GM12878 (cell line): Measurements from ENCODE around the gene ETS1. TPM values are rescaled to one million over a fixed set of nuclear protein-coding genes. Genes with fewer than 3 reads are reported as not detected.

Source experiments
- ATAC-seq: fragments of 200-7000 bp; cut with Tn5 transposase; 3 replicates; pipeline ENCODE4 v1.9.1; 2020; ENCODE audit warnings: mild to moderate bottlenecking, moderate library complexity
- BruUV-seq: library from RNA; stranded (reverse); fragments of 400-500 nt; replicated peaks from 2 replicates; lab custom pipeline; 2021; lab: Mats Ljungman, UMichigan
- CTCF ChIA-PET: fragments of 300-600 bp; sonication (Branson Sonifier 250); formaldehyde crosslinking; extraction: SDS; loops from one replicate; lab custom pipeline; 2021; ENCODE audit warnings: inconsistent platforms; lab: Yijun Ruan, JAX
- POLR2A ChIA-PET: fragments of 350-600 bp; formaldehyde crosslinking; extraction: SDS; loops from one replicate; lab custom pipeline; 2021; ENCODE audit warnings: inconsistent platforms; lab: Charles Lee
- RAD21 ChIA-PET: fragments of 300-600 bp; sonication (Branson Sonifier 250); formaldehyde crosslinking; loops from one replicate; lab custom pipeline; 2023; ENCODE audit warnings: antibody characterized with exemption; ENCODE audit not compliant: unreplicated experiment; lab: Charles Lee
- SMC1A ChIA-PET: fragments of 300-600 bp; sonication (Branson Sonifier 250); formaldehyde crosslinking; loops from one replicate; lab custom pipeline; 2023; ENCODE audit not compliant: unreplicated experiment, uncharacterized antibody; lab: Charles Lee
- DNase-seq: peaks from one replicate; pipeline ENCODE4 v3.0.0-alpha.2; 2011; ENCODE audit warnings: low read depth, low spot score
- FAIRE-seq: peaks from 3 replicates; lab custom pipeline; 2011; peaks lifted over from hg19 to GRCh38; lab: Jason Lieb, UNC
- H2AFZ ChIP-seq: 2 replicates; pipeline ENCODE4 v1.6.0; 2011; ENCODE audit warnings: low read depth, low read length, control low read depth; ENCODE audit not compliant: control insufficient read depth
- H3K27ac ChIP-seq: 2 replicates; pipeline ENCODE4 v1.5.1; 2011; ENCODE audit warnings: control low read depth; ENCODE audit not compliant: control insufficient read depth, insufficient read depth
- H3K27me3 ChIP-seq, 2 experiments: replicated peaks in 1 of 2; 2 replicates each; pipeline versions ENCODE4 v1.6.0 to v1.6.1; 2011; ENCODE audit warnings: low read length in 1 of 2; ENCODE audit not compliant: control insufficient read depth in 2 of 2, insufficient read depth in 2 of 2
- H3K36me3 ChIP-seq, 2 experiments: 2 replicates each; pipeline ENCODE4 v1.5.1; 2011; ENCODE audit warnings: low read length in 1 of 2; ENCODE audit not compliant: control insufficient read depth in 2 of 2, insufficient read depth in 2 of 2
- H3K4me1 ChIP-seq: 2 replicates; pipeline ENCODE4 v1.6.1; 2011; ENCODE audit warnings: mild to moderate bottlenecking, low read length, moderate library complexity, mixed read lengths; ENCODE audit not compliant: control insufficient read depth, insufficient read depth
- H3K4me2 ChIP-seq: 2 replicates; pipeline ENCODE4 v1.6.0; 2011; ENCODE audit warnings: control low read depth; ENCODE audit not compliant: control insufficient read depth, insufficient read depth
- H3K4me3 ChIP-seq: fragments of 200-600 bp; sonication (generic); 2 replicates; pipeline ENCODE4 v1.5.1; 2016
- H3K79me2 ChIP-seq: 2 replicates; pipeline ENCODE4 v1.6.0; 2011; ENCODE audit warnings: low read length; ENCODE audit not compliant: control insufficient read depth, insufficient read depth
- H3K9ac ChIP-seq: 2 replicates; pipeline ENCODE4 v1.8.0; 2011; ENCODE audit warnings: low read length, control low read depth, mixed read lengths; ENCODE audit not compliant: control insufficient read depth, insufficient read depth
- H3K9me3 ChIP-seq: replicated peaks from 3 replicates; pipeline ENCODE4 v1.5.1; 2011; ENCODE audit warnings: mild to moderate bottlenecking, low read length; ENCODE audit not compliant: control insufficient read depth, insufficient read depth
- H4K20me1 ChIP-seq: 2 replicates; pipeline ENCODE4 v1.6.0; 2011; ENCODE audit not compliant: control insufficient read depth, insufficient read depth
- CHD4 ChIP-seq: fragments of 200-600 bp; sonication (generic); IDR thresholded peaks from 2 replicates; pipeline ENCODE4 v1.6.1; 2016; ENCODE audit warnings: mild to moderate bottlenecking
- FOXM1 ChIP-seq: IDR thresholded peaks from 2 replicates; pipeline ENCODE4 v1.6.1; 2012; ENCODE audit warnings: low read depth, mild to moderate bottlenecking, inconsistent platforms, low read length, moderate library complexity
- MEF2A ChIP-seq: IDR thresholded peaks from 2 replicates; pipeline ENCODE4 v1.6.1; 2011; ENCODE audit warnings: low read depth, mild to moderate bottlenecking, low read length, moderate library complexity; ENCODE audit not compliant: insufficient read depth
- MTA3 ChIP-seq: IDR thresholded peaks from 2 replicates; pipeline ENCODE4 v1.6.1; 2012; ENCODE audit warnings: low read length, inconsistent platforms, borderline replicate concordance
- SREBF1 ChIP-seq: IDR thresholded peaks from 2 replicates; pipeline ENCODE4 v1.6.1; 2012; ENCODE audit warnings: mild to moderate bottlenecking, low read length
- ZNF622 ChIP-seq: fragments of 450-650 bp; IDR thresholded peaks from 2 replicates; pipeline ENCODE4 v1.6.1; 2017; ENCODE audit warnings: mild to moderate bottlenecking, inconsistent platforms
- ZNF687 ChIP-seq: fragments of 450-650 bp; IDR thresholded peaks from 2 replicates; pipeline ENCODE4 v1.6.1; 2017; ENCODE audit warnings: mild to moderate bottlenecking, moderate library complexity
- WGBS: methylation state at CpG from one replicate; pipeline ENCODE4 v1.1.6; 2016; ENCODE audit warnings: low lambda C conversion rate; ENCODE audit not compliant: insufficient replicate concordance, insufficient coverage; ENCODE audit errors: missing lambda C conversion rate; 5-methylcytosine and 5-hydroxymethylcytosine counted together
- in situ Hi-C: fragments of 300-500 bp; cut with MboI; formaldehyde crosslinking; loops from 9 replicates; pipeline ENCODE4 v1.14.3; 2018; ENCODE audit warnings: mixed read lengths
- intact Hi-C: fragments of 100-400 bp; cut with micrococcal nuclease; formaldehyde crosslinking; loops from one replicate; pipeline ENCODE4 v1.14.2; 2022; ENCODE audit not compliant: unreplicated experiment
- polyA plus RNA-seq, 11 experiments: library from polyadenylated mRNA; depleted of rRNA in 4 of 11; unstranded in 6 of 11; stranded (reverse) in 5 of 11; fragments of >200 nt; fragmentation: Nextera tagmentation in 4 of 11; fragmentation: Illumina TruSeq in 1 of 11; extraction: Ambion mirVana in 4 of 11; extraction: Trizol in 1 of 11; gene quantifications; 1 replicate in 1 of 11; 2 replicates in 10 of 11; pipeline versions ENCODE4 v1.2.1 to v1.2.3, GENCODE V29; 2011 to 2016; ENCODE audit warnings: inconsistent platforms in 2 of 11, missing spikeins in 2 of 11, low read depth in 1 of 11
- total RNA-seq, 4 experiments: library from RNA; depleted of rRNA in 3 of 4; stranded (reverse); fragments of >200 nt in 3 of 4; fragmentation: Illumina TruSeq in 1 of 4; extraction: Trizol in 1 of 4; gene quantifications; 2 replicates each; pipeline versions ENCODE4 v1.2.1 to v1.2.3, GENCODE V29; 2013 to 2021
- TF ChIP-seq, protein P1 (sequence below): fragments of 450-650 bp; IDR thresholded peaks from 2 replicates; pipeline ENCODE4 v1.6.1; 2016; ENCODE audit warnings: mild to moderate bottlenecking, moderate library complexity, borderline replicate concordance
- TF ChIP-seq, protein P2 (sequence below): fragments of 450-650 bp; IDR thresholded peaks from 2 replicates; pipeline ENCODE4 v1.6.1; 2016; ENCODE audit warnings: mild to moderate bottlenecking

Gene ETS1
- total and polyA plus RNA-seq, 10 of the 15 experiments (the other 5 are each of a cell fraction or from before 2014, with no cell fraction given): 12.5 to 112 (median 55.5) TPM

DNA sequence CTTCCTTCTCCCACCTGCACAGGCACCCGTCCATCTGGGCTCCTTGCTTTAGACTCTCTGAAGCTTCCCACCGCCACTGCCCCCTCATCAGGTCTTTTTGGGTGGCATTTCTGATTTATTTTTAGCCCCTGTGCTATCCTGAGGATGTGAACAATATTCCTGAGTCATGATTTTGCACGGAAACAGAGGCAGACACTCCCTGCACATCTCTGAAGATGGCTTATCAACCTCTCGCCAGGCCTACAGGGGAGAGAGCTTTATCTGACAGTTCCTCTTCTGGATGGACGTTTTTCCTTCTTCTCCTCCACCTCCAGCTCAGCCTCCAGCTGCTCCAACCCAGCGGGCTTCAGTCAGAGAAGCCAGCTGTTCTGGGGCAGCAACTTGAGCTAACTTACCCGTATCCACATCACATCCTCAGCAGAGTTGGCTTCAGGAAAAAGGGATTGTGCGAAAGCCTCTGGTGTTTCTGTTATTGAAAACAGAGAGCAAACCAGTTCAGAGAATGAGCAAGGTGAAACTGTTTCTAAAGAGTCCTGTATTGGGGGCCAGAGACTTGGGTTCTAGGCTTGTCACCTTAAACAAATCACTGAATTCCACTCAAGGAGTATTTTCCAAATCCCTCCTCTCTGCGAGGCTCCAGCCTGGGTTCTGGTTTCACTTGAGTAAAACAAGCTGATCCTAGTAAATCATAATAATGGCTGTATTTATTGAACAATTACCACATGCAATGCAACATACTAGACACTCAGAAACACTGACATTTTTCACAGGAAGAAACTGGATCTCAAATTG, 33.1 kb upstream of the ETS1 start (continued):
- TF ChIP-seq MTA3: no peak
- TF ChIP-seq, protein P1, sequence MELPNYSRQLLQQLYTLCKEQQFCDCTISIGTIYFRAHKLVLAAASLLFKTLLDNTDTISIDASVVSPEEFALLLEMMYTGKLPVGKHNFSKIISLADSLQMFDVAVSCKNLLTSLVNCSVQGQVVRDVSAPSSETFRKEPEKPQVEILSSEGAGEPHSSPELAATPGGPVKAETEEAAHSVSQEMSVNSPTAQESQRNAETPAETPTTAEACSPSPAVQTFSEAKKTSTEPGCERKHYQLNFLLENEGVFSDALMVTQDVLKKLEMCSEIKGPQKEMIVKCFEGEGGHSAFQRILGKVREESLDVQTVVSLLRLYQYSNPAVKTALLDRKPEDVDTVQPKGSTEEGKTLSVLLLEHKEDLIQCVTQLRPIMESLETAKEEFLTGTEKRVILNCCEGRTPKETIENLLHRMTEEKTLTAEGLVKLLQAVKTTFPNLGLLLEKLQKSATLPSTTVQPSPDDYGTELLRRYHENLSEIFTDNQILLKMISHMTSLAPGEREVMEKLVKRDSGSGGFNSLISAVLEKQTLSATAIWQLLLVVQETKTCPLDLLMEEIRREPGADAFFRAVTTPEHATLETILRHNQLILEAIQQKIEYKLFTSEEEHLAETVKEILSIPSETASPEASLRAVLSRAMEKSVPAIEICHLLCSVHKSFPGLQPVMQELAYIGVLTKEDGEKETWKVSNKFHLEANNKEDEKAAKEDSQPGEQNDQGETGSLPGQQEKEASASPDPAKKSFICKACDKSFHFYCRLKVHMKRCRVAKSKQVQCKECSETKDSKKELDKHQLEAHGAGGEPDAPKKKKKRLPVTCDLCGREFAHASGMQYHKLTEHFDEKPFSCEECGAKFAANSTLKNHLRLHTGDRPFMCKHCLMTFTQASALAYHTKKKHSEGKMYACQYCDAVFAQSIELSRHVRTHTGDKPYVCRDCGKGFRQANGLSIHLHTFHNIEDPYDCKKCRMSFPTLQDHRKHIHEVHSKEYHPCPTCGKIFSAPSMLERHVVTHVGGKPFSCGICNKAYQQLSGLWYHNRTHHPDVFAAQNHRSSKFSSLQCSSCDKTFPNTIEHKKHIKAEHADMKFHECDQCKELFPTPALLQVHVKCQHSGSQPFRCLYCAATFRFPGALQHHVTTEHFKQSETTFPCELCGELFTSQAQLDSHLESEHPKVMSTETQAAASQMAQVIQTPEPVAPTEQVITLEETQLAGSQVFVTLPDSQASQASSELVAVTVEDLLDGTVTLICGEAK: no peak
- TF ChIP-seq ZNF622: no peak

GRCh38 chr11:128619540-128620308, 32.4 kb upstream of the ETS1 start:
- peaks cover 27% of the 10 kb centered on the region for H3K4me1 ChIP-seq
- peak overlapping the region; percentile 56 for H2AFZ ChIP-seq
- H3K9me3 ChIP-seq: no peaks in the 10 kb centered on the region
- H3K9ac ChIP-seq: no peak overlapping the region
- H3K4me2 ChIP-seq: peak overlapping the region; percentile 22; the same call in 1 of the 2 replicates
- no peaks in the 10 kb centered on the region for H4K20me1 ChIP-seq
- no peak overlapping the region for H3K27ac ChIP-seq
- H3K79me2 ChIP-seq: no peaks in the 10 kb centered on the region
- ChIA-PET CTCF (interaction anchor here (1.0 to 17.7 kb wide), 7 partner anchors 9 to 212 kb away, joined by 3 to 444 read pairs (median 4); no protein-coding TSS in a partner anchor), RAD21 (interaction anchor here (0.7 to 7.7 kb wide), 5 partner anchors 7 to 100 kb away, joined by 3 to 87 read pairs (median 3); no protein-coding TSS in a partner anchor), POLR2A (interaction anchor here (0.6 to 7.3 kb wide), 2 partner anchors 8 to 9 kb away, joined by 3 to 83 read pairs; no protein-coding TSS in a partner anchor), SMC1A (interaction anchor here (0.8 to 23.9 kb wide), 7 partner anchors 6 to 108 kb away, joined by 3 to 596 read pairs (median 3); no protein-coding TSS in a partner anchor)
- DNase-seq (no peak), FAIRE-seq (no peak), ATAC-seq (no peak)
- no peaks in the 10 kb centered on the region for H3K36me3 ChIP-seq
- H3K27me3 ChIP-seq: no peaks in the 10 kb centered on the region
- no TSS peak for BruUV-seq
- in situ Hi-C loops (no loop called here), intact Hi-C loops (no loop called here)
- H3K4me3 ChIP-seq: no peak overlapping the region
- WGBS: 64% methylated on average over 10 of the region's 10 CpGs
- TF ChIP-seq SREBF1 (no peak), ZNF687 (peak; percentile 29; the same call in 1 of the 2 replicates), CHD4 (no peak), MEF2A (no peak), FOXM1 (no peak)
- TF ChIP-seq, protein P2, sequence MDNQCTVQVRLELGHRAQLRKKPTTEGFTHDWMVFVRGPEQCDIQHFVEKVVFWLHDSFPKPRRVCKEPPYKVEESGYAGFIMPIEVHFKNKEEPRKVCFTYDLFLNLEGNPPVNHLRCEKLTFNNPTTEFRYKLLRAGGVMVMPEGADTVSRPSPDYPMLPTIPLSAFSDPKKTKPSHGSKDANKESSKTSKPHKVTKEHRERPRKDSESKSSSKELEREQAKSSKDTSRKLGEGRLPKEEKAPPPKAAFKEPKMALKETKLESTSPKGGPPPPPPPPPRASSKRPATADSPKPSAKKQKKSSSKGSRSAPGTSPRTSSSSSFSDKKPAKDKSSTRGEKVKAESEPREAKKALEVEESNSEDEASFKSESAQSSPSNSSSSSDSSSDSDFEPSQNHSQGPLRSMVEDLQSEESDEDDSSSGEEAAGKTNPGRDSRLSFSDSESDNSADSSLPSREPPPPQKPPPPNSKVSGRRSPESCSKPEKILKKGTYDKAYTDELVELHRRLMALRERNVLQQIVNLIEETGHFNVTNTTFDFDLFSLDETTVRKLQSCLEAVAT: no peak
